GM21526 (cell line): ENCODE measurements around the gene UBA5.
A peak's percentile ranks its signal among the peaks of the same experiment; 100 is the strongest.

Experiments used
- ATAC-seq: cut with Tn5 transposase; IDR thresholded peaks from one replicate; pipeline ENCODE4 v1.9.1; 2021; ENCODE audit warnings: moderate library complexity; ENCODE audit not compliant: unreplicated experiment, low FRiP score

UBA5 gene

GRCh38 chr3:132710311-132710710, 50.2 kb downstream of the UBA5 start:
- no peak for ATAC-seq

GRCh38 chr3:132713977-132714727, 54.0 kb downstream of the UBA5 start:
- no peak for ATAC-seq

GRCh38 chr3:132716372-132716771, 56.2 kb downstream of the UBA5 start:
- ATAC-seq: no peak

DNA sequence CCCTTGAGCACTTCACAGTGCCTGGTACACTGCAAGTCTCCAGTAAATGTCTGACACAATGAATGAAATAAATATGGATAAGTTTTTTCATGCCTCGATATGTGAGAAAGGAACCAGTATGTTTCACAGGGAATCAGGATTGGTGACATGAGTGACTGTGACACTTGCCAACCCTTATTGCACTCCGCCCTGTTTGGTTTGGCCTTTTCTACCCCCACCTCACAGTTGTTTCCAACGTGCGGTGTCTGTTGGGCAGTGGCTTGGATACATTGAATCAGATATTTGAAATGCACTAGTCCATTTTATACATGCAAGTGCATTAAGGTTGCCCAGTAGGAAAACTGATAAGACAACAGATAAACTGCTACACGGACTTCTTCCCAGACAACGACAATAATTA, 60.1 kb downstream of the UBA5 start:
- ATAC-seq: no peak

DNA sequence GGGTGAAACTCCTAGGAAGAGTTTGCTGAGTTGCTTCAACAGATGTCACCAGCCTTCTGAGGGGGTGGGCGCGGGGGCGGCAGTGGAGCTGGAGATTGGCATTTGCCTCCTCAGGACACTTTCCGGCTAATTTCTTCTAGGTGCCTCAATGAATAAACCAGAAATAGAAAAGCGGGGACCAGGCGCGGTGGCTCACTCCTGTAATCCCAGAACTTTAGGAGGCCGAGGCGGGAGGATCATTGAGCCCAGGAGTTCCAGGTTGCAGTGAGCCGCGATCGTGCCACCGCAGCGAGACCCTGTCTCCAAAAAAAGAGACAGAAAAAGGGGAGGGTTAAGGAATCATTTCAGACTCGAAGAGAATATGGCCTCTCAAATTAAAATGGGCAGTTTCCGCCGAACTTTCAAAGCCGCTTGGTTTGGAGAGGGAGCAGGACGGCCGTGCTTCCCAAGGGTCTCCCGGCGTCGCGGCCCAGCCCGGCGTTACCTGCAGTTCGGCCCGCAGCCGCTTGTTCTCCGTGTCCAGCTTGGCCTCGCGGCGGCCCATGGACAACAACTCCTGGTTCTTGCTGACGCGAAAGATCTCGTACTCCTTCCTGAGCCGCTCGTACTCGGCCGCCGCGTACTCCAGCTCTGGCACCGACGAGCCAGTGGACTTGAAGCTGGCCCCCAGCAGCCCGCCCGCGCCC, 61.5 kb downstream of the UBA5 start:
- no peak for ATAC-seq

- ATAC-seq: peak; percentile 74
Measured at GRCh38 chr3:132722165-132723023, 62.3 kb downstream of the UBA5 start, which contains the start of gene NPHP3. NPHP3 (minus strand) TSS chr3:132722409; CDS start chr3:132722355, 54 bp downstream.

GRCh38 chr3:132723024-132723950, 63.2 kb downstream of the UBA5 start:
- ATAC-seq: no peak

- ATAC-seq: no peak
Measured at GRCh38 chr3:132726341-132726823, 66.3 kb downstream of the UBA5 start.
